AG10803 (cell line): ENCODE measurements around the gene GYS2.

Experiments
- DNase-seq: peaks from one replicate; pipeline ENCODE4 v3.0.0; 2010; ENCODE audit warnings: low read depth
- H3K4me3 ChIP-seq: 2 replicates; pipeline ENCODE4 v1.5.1; 2011; ENCODE audit warnings: mild to moderate bottlenecking, low read length, control low read depth
- CTCF ChIP-seq: conservative IDR thresholded peaks from 2 replicates; pipeline ENCODE4 v1.5.1; 2011; ENCODE audit warnings: mild to moderate bottlenecking, low read length, control low read depth, inconsistent platforms

GYS2 gene

GRCh38 chr12:21644516-21644915 is 39.9 kb upstream of the GYS2 start:
- DNase-seq, result no peak
- H3K4me3 ChIP-seq, result no peak overlapping the region
- no peak for TF ChIP-seq CTCF

GRCh38 chr12:21643758-21644157 is 39.1 kb upstream of the GYS2 start:
- H3K4me3 ChIP-seq, result no peak overlapping the region
- TF ChIP-seq CTCF, result no peak
- no peak for DNase-seq

- DNase-seq, result no peak
- no peak for TF ChIP-seq CTCF
- H3K4me3 ChIP-seq, result no peak overlapping the region
These were observed 38.2 kb upstream of the GYS2 start for GRCh38 chr12:21642707-21643389.

- DNase-seq, result no peak
- no peak for TF ChIP-seq CTCF
- H3K4me3 ChIP-seq, result no peak overlapping the region
These were observed 33.6 kb upstream of the GYS2 start for GRCh38 chr12:21638054-21638891.

GRCh38 chr12:21634245-21634644 is 29.6 kb upstream of the GYS2 start:
- DNase-seq, result no peak
- H3K4me3 ChIP-seq, result no peak overlapping the region
- TF ChIP-seq CTCF, result no peak

GRCh38 chr12:21631367-21631766 is 26.7 kb upstream of the GYS2 start:
- DNase-seq, result no peak
- H3K4me3 ChIP-seq, result no peak overlapping the region
- no peak for TF ChIP-seq CTCF

GRCh38 chr12:21627924-21628323 is 23.3 kb upstream of the GYS2 start:
- TF ChIP-seq CTCF, result no peak
- H3K4me3 ChIP-seq, result no peak overlapping the region
- DNase-seq, result no peak
